Testis (tissue), 2 donors: ENCODE results near the gene DGKB.

Experiments
- CTCF ChIP-seq, 3 experiments: fragments of 450-650 bp in 2 of 3; fragments of 200-600 bp in 1 of 3; sonication (generic) in 1 of 3; IDR thresholded peaks; one replicate each; pipeline ENCODE4 v1.5.1; 2016 to 2019; ENCODE audit warnings: antibody characterized with exemption in 3 of 3, mild to moderate bottlenecking in 2 of 3, moderate library complexity in 1 of 3
- POLR2A ChIP-seq: fragments of 450-650 bp; IDR thresholded peaks from one replicate; pipeline ENCODE4 v1.6.1; 2017; ENCODE audit warnings: antibody characterized with exemption, mild to moderate bottlenecking, moderate library complexity

- TF ChIP-seq CTCF (IDR thresholded peaks at IDR 0.05) (no peak), POLR2A (no peak)
Observed at GRCh38 chr7:14739168-14739840, 163.2 kb downstream of the DGKB start.
